Memory B cell (primary cell): ENCODE results near the gene METTL15.
"Not testable (repeated sequence)": the region's sequence is repeated elsewhere in the genome, so short reads cannot be mapped to it uniquely, and the experiment has no call there.

Source experiments
- ATAC-seq: fragments of 150-1000 bp; cut with Tn5 transposase; 2 replicates; pipeline ENCODE4 v1.10.0; 2021; ENCODE audit warnings: low read depth, mild to moderate bottlenecking, moderate library complexity
- DNase-seq, 2 donors: peaks; one replicate each; pipeline ENCODE4 v3.0.0; 2022; ENCODE audit warnings: low spot score in 2 of 2
- H3K27ac Mint-ChIP-seq: one replicate; pipeline ENCODE4 v1.8.0; 2022; ENCODE audit warnings: mild to moderate bottlenecking, moderate library complexity, mixed read lengths
- H3K27me3 Mint-ChIP-seq: one replicate; pipeline ENCODE4 v1.8.0; 2022; ENCODE audit warnings: mixed read lengths
- H3K36me3 Mint-ChIP-seq: one replicate; pipeline ENCODE4 v1.8.0; 2022; ENCODE audit warnings: mild to moderate bottlenecking, mixed read lengths
- H3K4me1 Mint-ChIP-seq: one replicate; pipeline ENCODE4 v1.8.0; 2022; ENCODE audit warnings: mixed read lengths
- H3K4me3 Mint-ChIP-seq: one replicate; pipeline ENCODE4 v1.8.0; 2022; ENCODE audit warnings: mild to moderate bottlenecking, moderate library complexity, mixed read lengths
- H3K9me3 Mint-ChIP-seq: one replicate; pipeline ENCODE4 v1.8.0; 2022; ENCODE audit warnings: mixed read lengths

METTL15 gene

GRCh38 chr11:28378095-28378494 is 269.9 kb downstream of the METTL15 start:
- not testable (repeated sequence) for H3K27me3 Mint-ChIP-seq, H3K9me3 Mint-ChIP-seq, H3K4me3 Mint-ChIP-seq, H3K27ac Mint-ChIP-seq, H3K36me3 Mint-ChIP-seq, H3K4me1 Mint-ChIP-seq, DNase-seq, ATAC-seq
